Peyer's patch (tissue), 4 donors: ENCODE measurements around the gene PKMYT1.

Experiments used
- POLR2A ChIP-seq, 2 donors: fragments of 450-650 bp; IDR thresholded peaks; one replicate each; pipeline ENCODE4 v1.5.1; 2017; ENCODE audit warnings: antibody characterized with exemption in 2 of 2, mild to moderate bottlenecking in 2 of 2, moderate library complexity in 2 of 2
- TF ChIP-seq, protein P1 (sequence below), 6 experiments: fragments of 450-650 bp in 4 of 6; fragments of 200-600 bp in 2 of 6; sonication (generic) in 1 of 6; IDR thresholded peaks; one replicate each; pipeline ENCODE4 v1.5.1; 2017 to 2019; ENCODE audit warnings: antibody characterized with exemption in 6 of 6, mild to moderate bottlenecking in 3 of 6, moderate library complexity in 1 of 6

DNA sequence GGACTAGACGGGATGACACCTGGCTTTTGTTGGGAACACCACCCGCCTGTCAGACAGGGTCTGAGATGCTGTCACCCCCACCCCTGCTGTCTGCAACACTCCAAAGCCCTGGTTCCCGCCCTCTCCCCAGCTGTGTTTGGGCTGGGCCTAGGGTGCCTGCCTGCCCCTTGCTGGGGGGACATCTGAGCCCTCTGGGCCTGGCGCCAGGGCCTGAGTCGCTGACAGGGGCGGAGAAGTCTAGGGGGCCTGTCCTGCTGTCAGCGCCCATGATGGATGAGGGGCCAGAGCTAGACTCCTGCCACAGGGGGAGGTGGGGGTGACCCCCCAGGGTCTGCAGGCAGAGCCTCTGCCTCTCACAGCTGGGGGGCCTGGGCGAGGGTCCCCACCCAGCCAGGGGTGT lies 7.6 kb upstream of the PKMYT1 start:
- TF ChIP-seq, protein P1, sequence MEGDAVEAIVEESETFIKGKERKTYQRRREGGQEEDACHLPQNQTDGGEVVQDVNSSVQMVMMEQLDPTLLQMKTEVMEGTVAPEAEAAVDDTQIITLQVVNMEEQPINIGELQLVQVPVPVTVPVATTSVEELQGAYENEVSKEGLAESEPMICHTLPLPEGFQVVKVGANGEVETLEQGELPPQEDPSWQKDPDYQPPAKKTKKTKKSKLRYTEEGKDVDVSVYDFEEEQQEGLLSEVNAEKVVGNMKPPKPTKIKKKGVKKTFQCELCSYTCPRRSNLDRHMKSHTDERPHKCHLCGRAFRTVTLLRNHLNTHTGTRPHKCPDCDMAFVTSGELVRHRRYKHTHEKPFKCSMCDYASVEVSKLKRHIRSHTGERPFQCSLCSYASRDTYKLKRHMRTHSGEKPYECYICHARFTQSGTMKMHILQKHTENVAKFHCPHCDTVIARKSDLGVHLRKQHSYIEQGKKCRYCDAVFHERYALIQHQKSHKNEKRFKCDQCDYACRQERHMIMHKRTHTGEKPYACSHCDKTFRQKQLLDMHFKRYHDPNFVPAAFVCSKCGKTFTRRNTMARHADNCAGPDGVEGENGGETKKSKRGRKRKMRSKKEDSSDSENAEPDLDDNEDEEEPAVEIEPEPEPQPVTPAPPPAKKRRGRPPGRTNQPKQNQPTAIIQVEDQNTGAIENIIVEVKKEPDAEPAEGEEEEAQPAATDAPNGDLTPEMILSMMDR (IDR thresholded peaks at IDR 0.05): no peak
- TF ChIP-seq POLR2A (IDR thresholded peaks at IDR 0.05): no peak
